ENCODE results near the gene GLO1. TPM values are rescaled to one million over a fixed set of nuclear protein-coding genes. Genes with fewer than 3 reads are reported as not detected.
A peak's percentile ranks its signal among the peaks of the same experiment; 100 is the strongest.

The GLO1 gene
- total and polyA plus RNA-seq, 5 donors from 2014 or later, result 22.1 to 100 (median 84.0) TPM

- Mint-ChIP-seq H3K36me3 (peaks cover 9% of the 10 kb centered on the region), H3K27me3 (no peaks in the 10 kb centered on the region), H3K9me3 (no peaks in the 10 kb centered on the region), H3K4me3 (no peak overlapping the region), H3K27ac (no peak overlapping the region), H3K4me1 (peaks cover 0 to 39% (median 19%) of the 10 kb centered on the region in 4 donors)
- Histone ChIP-seq H3K27me3 (ENCODE audit: control insufficient read depth, insufficient read depth, low read length) (no peaks in the 10 kb centered on the region), H3K9me3 (ENCODE audit: control insufficient read depth in 2 of 2, low read length in 2 of 2) (no peaks in the 10 kb centered on the region), H3K4me3 (ENCODE audit: low read depth, low read length) (no peak overlapping the region), H3K4me1 (ENCODE audit: control insufficient read depth, insufficient read depth, low read length, poor library complexity, severe bottlenecking) (no peaks in the 10 kb centered on the region), H3K27ac (ENCODE audit: insufficient read depth, low read length, poor library complexity, severe bottlenecking) (no peak overlapping the region), H3K36me3 (ENCODE audit: control insufficient read depth, insufficient read depth, low read length) (peaks cover 11% of the 10 kb centered on the region)
- no peak for DNase-seq
- ATAC-seq (ENCODE audit: low read depth in 2 of 2), result no peak
These were observed 14.3 kb downstream of the GLO1 start for GRCh38 chr6:38688579-38689087.

DNA sequence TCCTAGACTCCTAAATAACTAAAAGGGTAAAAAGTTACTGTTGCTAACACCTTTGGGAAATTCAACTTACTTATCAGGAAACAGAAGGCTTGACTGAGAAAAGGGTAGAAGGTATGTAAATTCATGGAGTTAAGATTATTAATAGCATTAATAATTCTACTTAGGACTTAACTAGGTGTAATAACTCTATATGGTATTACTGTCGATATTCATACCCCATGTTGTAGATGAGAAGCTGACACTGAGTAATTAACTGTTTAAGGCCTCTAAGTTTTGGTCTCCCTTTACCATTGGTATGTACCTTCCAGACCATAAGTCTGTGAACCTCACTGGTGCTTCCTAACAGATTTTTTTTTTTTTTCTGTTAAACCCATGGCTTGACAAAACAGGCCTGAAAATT lies 15.4 kb downstream of the GLO1 start:
- ATAC-seq (ENCODE audit: low read depth in 2 of 2), result no peak
- H3K36me3 ChIP-seq (ENCODE audit: control insufficient read depth, insufficient read depth, low read length), result peaks cover 20% of the 10 kb centered on the region
- H3K27me3 ChIP-seq (ENCODE audit: control insufficient read depth, insufficient read depth, low read length), result no peaks in the 10 kb centered on the region
- no peaks in the 10 kb centered on the region for H3K27me3 Mint-ChIP-seq
- no peak for DNase-seq
- peak overlapping the region in 2 of 3 donors; percentile 62 to 81 for H3K27ac Mint-ChIP-seq
- H3K9me3 Mint-ChIP-seq, result no peaks in the 10 kb centered on the region
- no peak overlapping the region for H3K27ac ChIP-seq (ENCODE audit: insufficient read depth, low read length, poor library complexity, severe bottlenecking)
- no peaks in the 10 kb centered on the region for H3K9me3 ChIP-seq (ENCODE audit: control insufficient read depth in 2 of 2, low read length in 2 of 2)
- no peak overlapping the region for H3K4me3 Mint-ChIP-seq
- no peaks in the 10 kb centered on the region for H3K4me1 ChIP-seq (ENCODE audit: control insufficient read depth, insufficient read depth, low read length, poor library complexity, severe bottlenecking)
- H3K4me3 ChIP-seq (ENCODE audit: low read depth, low read length), result no peak overlapping the region
- peaks cover 0 to 35% (median 15%) of the 10 kb centered on the region in 4 donors for H3K4me1 Mint-ChIP-seq
- H3K36me3 Mint-ChIP-seq, result peaks cover 13% of the 10 kb centered on the region

- Histone ChIP-seq H3K4me1 (ENCODE audit: control insufficient read depth, insufficient read depth, low read length, poor library complexity, severe bottlenecking) (no peaks in the 10 kb centered on the region), H3K36me3 (ENCODE audit: control insufficient read depth, insufficient read depth, low read length) (peaks cover 26% of the 10 kb centered on the region), H3K27me3 (ENCODE audit: control insufficient read depth, insufficient read depth, low read length) (no peaks in the 10 kb centered on the region), H3K27ac (ENCODE audit: insufficient read depth, low read length, poor library complexity, severe bottlenecking) (no peak overlapping the region), H3K9me3 (ENCODE audit: control insufficient read depth in 2 of 2, low read length in 2 of 2) (no peaks in the 10 kb centered on the region), H3K4me3 (ENCODE audit: low read depth, low read length) (no peak overlapping the region)
- peaks cover 14% of the 10 kb centered on the region for H3K36me3 Mint-ChIP-seq
- peak overlapping the region in 2 of 3 donors; percentile 62 to 81 for H3K27ac Mint-ChIP-seq
- H3K27me3 Mint-ChIP-seq, result no peaks in the 10 kb centered on the region
- no peak for DNase-seq
- no peak for ATAC-seq (ENCODE audit: low read depth in 2 of 2)
- H3K4me1 Mint-ChIP-seq, result peaks cover 0 to 33% (median 13%) of the 10 kb centered on the region in 4 donors
- no peaks in the 10 kb centered on the region for H3K9me3 Mint-ChIP-seq
- no peak overlapping the region for H3K4me3 Mint-ChIP-seq
These were observed 15.9 kb downstream of the GLO1 start for GRCh38 chr6:38687043-38687353.

GRCh38 chr6:38686270-38687042 lies 16.5 kb downstream of the GLO1 start:
- H3K36me3 ChIP-seq (ENCODE audit: control insufficient read depth, insufficient read depth, low read length), result peaks cover 31% of the 10 kb centered on the region
- peaks cover 19% of the 10 kb centered on the region for H3K36me3 Mint-ChIP-seq
- H3K27ac ChIP-seq (ENCODE audit: insufficient read depth, low read length, poor library complexity, severe bottlenecking), result no peak overlapping the region
- no peak for ATAC-seq (ENCODE audit: low read depth in 2 of 2)
- peak overlapping the region in 2 of 3 donors; percentile 62 to 81 for H3K27ac Mint-ChIP-seq
- H3K4me1 Mint-ChIP-seq, result peaks cover 0 to 28% (median 11%) of the 10 kb centered on the region in 4 donors
- no peaks in the 10 kb centered on the region for H3K27me3 Mint-ChIP-seq
- H3K9me3 Mint-ChIP-seq, result no peaks in the 10 kb centered on the region
- H3K4me3 Mint-ChIP-seq, result no peak overlapping the region
- no peaks in the 10 kb centered on the region for H3K4me1 ChIP-seq (ENCODE audit: control insufficient read depth, insufficient read depth, low read length, poor library complexity, severe bottlenecking)
- no peak for DNase-seq
- no peaks in the 10 kb centered on the region for H3K9me3 ChIP-seq (ENCODE audit: control insufficient read depth in 2 of 2, low read length in 2 of 2)
- no peaks in the 10 kb centered on the region for H3K27me3 ChIP-seq (ENCODE audit: control insufficient read depth, insufficient read depth, low read length)
- H3K4me3 ChIP-seq (ENCODE audit: low read depth, low read length), result no peak overlapping the region

- Histone ChIP-seq H3K9me3 (ENCODE audit: control insufficient read depth in 2 of 2, low read length in 2 of 2) (no peaks in the 10 kb centered on the region), H3K36me3 (ENCODE audit: control insufficient read depth, insufficient read depth, low read length) (peaks cover 36% of the 10 kb centered on the region), H3K27ac (ENCODE audit: insufficient read depth, low read length, poor library complexity, severe bottlenecking) (no peak overlapping the region), H3K27me3 (ENCODE audit: control insufficient read depth, insufficient read depth, low read length) (no peaks in the 10 kb centered on the region), H3K4me3 (ENCODE audit: low read depth, low read length) (no peak overlapping the region), H3K4me1 (ENCODE audit: control insufficient read depth, insufficient read depth, low read length, poor library complexity, severe bottlenecking) (no peaks in the 10 kb centered on the region)
- no peaks in the 10 kb centered on the region for H3K27me3 Mint-ChIP-seq
- H3K9me3 Mint-ChIP-seq, result no peaks in the 10 kb centered on the region
- ATAC-seq (ENCODE audit: low read depth in 2 of 2) (no peak), DNase-seq (no peak)
- H3K36me3 Mint-ChIP-seq, result peaks cover 17% of the 10 kb centered on the region
- no peak overlapping the region for H3K4me3 Mint-ChIP-seq
- peak overlapping the region in 1 of 3 donors; percentile 39 for H3K27ac Mint-ChIP-seq
- peaks cover 0 to 26% (median 11%) of the 10 kb centered on the region in 4 donors for H3K4me1 Mint-ChIP-seq
These were observed 18.0 kb downstream of the GLO1 start for GRCh38 chr6:38684904-38685303.

DNA sequence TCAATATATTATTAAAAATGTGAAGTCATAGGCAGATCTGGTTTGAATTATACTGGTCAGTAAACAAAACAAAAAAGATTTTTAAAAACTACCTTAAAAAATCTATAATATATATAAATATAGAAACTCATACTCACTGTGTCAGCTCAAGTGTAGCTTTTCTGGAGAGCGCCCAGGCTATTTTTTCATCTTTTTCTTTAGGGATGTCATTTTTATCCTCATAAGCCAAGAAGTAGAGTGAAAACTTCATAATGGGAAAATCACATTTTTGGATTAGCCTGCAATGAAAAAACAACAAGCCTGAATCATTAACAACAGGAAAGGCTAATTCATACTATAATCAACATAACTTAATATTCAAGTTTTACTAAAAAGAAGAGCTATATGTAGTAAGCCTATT lies 18.7 kb downstream of the GLO1 start:
- DNase-seq (no peak), ATAC-seq (ENCODE audit: low read depth in 2 of 2) (no peak)
- Histone ChIP-seq H3K36me3 (ENCODE audit: control insufficient read depth, insufficient read depth, low read length) (peaks cover 36% of the 10 kb centered on the region), H3K4me3 (ENCODE audit: low read depth, low read length) (no peak overlapping the region), H3K4me1 (ENCODE audit: control insufficient read depth, insufficient read depth, low read length, poor library complexity, severe bottlenecking) (no peaks in the 10 kb centered on the region), H3K27ac (ENCODE audit: insufficient read depth, low read length, poor library complexity, severe bottlenecking) (no peak overlapping the region), H3K9me3 (ENCODE audit: control insufficient read depth in 2 of 2, low read length in 2 of 2) (no peaks in the 10 kb centered on the region), H3K27me3 (ENCODE audit: control insufficient read depth, insufficient read depth, low read length) (no peaks in the 10 kb centered on the region)
- no peaks in the 10 kb centered on the region for H3K9me3 Mint-ChIP-seq
- peaks cover 17% of the 10 kb centered on the region for H3K36me3 Mint-ChIP-seq
- H3K4me3 Mint-ChIP-seq, result no peak overlapping the region
- H3K27me3 Mint-ChIP-seq, result no peaks in the 10 kb centered on the region
- H3K4me1 Mint-ChIP-seq, result peaks cover 0 to 23% (median 10%) of the 10 kb centered on the region in 4 donors
- H3K27ac Mint-ChIP-seq, result no peak overlapping the region

GRCh38 chr6:38681850-38682249 lies 21.1 kb downstream of the GLO1 start:
- H3K36me3 ChIP-seq (ENCODE audit: control insufficient read depth, insufficient read depth, low read length), result peaks cover 40% of the 10 kb centered on the region
- no peak overlapping the region for H3K27ac Mint-ChIP-seq
- no peaks in the 10 kb centered on the region for H3K9me3 ChIP-seq (ENCODE audit: control insufficient read depth in 2 of 2, low read length in 2 of 2)
- ATAC-seq (ENCODE audit: low read depth in 2 of 2) (no peak), DNase-seq (no peak)
- H3K4me1 Mint-ChIP-seq, result peaks cover 0 to 9% (median 3%) of the 10 kb centered on the region in 4 donors
- H3K27me3 Mint-ChIP-seq, result no peaks in the 10 kb centered on the region
- H3K27ac ChIP-seq (ENCODE audit: insufficient read depth, low read length, poor library complexity, severe bottlenecking), result no peak overlapping the region
- H3K9me3 Mint-ChIP-seq, result no peaks in the 10 kb centered on the region
- no peaks in the 10 kb centered on the region for H3K4me1 ChIP-seq (ENCODE audit: control insufficient read depth, insufficient read depth, low read length, poor library complexity, severe bottlenecking)
- H3K27me3 ChIP-seq (ENCODE audit: control insufficient read depth, insufficient read depth, low read length), result no peaks in the 10 kb centered on the region
- H3K36me3 Mint-ChIP-seq, result peaks cover 24% of the 10 kb centered on the region
- no peak overlapping the region for H3K4me3 Mint-ChIP-seq
- H3K4me3 ChIP-seq (ENCODE audit: low read depth, low read length), result no peak overlapping the region

DNA sequence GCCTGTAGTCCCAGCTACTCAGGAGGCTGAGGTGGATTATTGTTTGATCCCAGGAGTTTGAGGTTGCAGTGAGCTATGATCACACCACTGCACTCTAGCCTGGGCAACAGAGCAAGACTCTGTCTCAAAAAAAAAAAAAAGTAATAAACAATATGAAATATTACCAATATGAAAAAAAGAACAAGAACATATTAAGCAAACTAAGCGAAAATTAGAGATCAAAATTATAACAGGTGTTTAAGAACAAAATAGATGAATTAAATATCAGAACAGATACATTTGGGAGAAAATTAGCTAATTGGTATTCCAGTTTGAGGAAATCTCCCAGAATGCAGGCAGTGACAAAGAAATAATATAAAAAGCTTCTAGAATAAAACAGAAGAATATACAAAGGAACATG lies 23.3 kb downstream of the GLO1 start:
- Histone ChIP-seq H3K27ac (ENCODE audit: insufficient read depth, low read length, poor library complexity, severe bottlenecking) (no peak overlapping the region), H3K36me3 (ENCODE audit: control insufficient read depth, insufficient read depth, low read length) (peaks cover 50% of the 10 kb centered on the region), H3K27me3 (ENCODE audit: control insufficient read depth, insufficient read depth, low read length) (no peaks in the 10 kb centered on the region), H3K4me1 (ENCODE audit: control insufficient read depth, insufficient read depth, low read length, poor library complexity, severe bottlenecking) (no peaks in the 10 kb centered on the region), H3K9me3 (ENCODE audit: control insufficient read depth in 2 of 2, low read length in 2 of 2) (no peaks in the 10 kb centered on the region), H3K4me3 (ENCODE audit: low read depth, low read length) (no peak overlapping the region)
- peaks cover 43% of the 10 kb centered on the region for H3K36me3 Mint-ChIP-seq
- H3K27me3 Mint-ChIP-seq, result no peaks in the 10 kb centered on the region
- ATAC-seq (ENCODE audit: low read depth in 2 of 2) (no peak), DNase-seq (no peak)
- H3K27ac Mint-ChIP-seq, result no peak overlapping the region
- H3K4me3 Mint-ChIP-seq, result no peak overlapping the region
- H3K9me3 Mint-ChIP-seq, result no peaks in the 10 kb centered on the region
- H3K4me1 Mint-ChIP-seq, result peaks cover 0 to 5% (median 0%) of the 10 kb centered on the region in 4 donors
